GM19455 (cell line): Measurements from ENCODE around the gene IER5.
A peak's percentile ranks its signal among the peaks of the same experiment; 100 is the strongest.

ENCODE experiments used
- ATAC-seq: cut with Tn5 transposase; IDR thresholded peaks from one replicate; pipeline ENCODE4 v1.9.1; 2021; ENCODE audit not compliant: unreplicated experiment

Gene IER5

GRCh38 chr1:181095763-181096184 lies 7.3 kb downstream of the IER5 start:
- ATAC-seq = no peak

- no peak for ATAC-seq
These were observed 8.7 kb downstream of the IER5 start for GRCh38 chr1:181097242-181097641.

- peak; percentile 53 for ATAC-seq
These were observed 10.9 kb downstream of the IER5 start for GRCh38 chr1:181099152-181100014.

GRCh38 chr1:181100015-181100905 lies 11.8 kb downstream of the IER5 start:
- ATAC-seq = no peak

DNA sequence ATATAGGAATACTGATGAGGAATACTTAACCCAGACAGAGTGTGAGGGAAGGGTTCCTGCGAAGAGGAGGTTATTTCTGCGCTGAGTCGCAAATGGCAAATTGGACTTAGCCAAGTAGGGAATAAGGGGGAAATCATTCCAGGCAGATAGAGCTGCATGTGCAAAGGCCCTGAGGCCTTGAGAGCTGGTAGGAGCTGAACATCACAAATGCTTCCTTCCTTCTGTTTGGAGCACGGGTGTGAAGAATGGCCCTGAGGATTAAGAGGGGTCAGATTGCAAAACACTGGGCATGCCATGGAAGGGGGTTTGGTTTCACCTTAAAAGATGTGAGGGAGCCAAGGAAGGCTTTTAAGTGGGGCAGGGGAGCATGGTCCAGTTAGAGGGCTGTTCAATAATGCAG lies 12.4 kb downstream of the IER5 start:
- no peak for ATAC-seq

GRCh38 chr1:181101581-181102226 lies 13.2 kb downstream of the IER5 start:
- no peak for ATAC-seq

DNA sequence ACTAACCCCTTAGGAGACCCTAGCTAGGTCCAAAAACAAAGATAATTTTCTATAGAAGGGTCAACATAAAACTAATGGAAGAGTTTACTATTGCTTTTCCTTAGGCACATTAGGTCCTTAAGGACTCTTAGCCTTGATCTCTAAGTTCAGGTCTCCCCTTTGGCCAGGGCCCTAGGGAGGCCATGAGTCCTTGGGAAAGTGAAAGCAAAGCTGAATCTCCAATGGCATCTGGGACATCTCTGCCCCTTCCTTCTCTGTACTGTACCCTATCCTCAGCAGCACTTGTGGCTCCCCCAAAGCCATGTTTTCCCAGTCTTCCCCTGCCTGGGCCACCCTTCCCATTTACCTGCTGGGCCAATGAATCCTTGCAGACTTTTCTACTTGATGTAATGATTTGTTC lies 14.3 kb downstream of the IER5 start:
- no peak for ATAC-seq

- ATAC-seq = no peak
These were observed 14.9 kb downstream of the IER5 start for GRCh38 chr1:181103399-181103798.

GRCh38 chr1:181104042-181104789 lies 15.7 kb downstream of the IER5 start:
- ATAC-seq = no peak

DNA sequence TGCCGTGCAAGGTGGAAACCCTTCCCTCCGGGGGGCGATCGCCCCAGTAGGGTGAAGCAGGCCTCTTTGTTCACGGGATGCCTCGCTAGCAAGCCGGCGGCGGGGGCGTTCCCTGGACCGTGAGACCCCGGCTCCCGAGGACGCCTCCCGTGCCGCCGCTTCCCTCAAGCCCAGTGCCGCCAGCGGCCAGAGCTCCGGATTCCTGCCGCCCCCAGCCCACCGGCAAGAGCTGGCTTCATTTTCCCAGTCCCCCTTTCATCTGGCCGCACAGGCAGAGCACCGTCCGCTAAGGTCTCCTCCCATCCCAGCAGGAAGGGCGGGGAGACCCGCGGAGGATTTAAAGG lies 16.3 kb downstream of the IER5 start:
- ATAC-seq = peak; percentile 32

- ATAC-seq = peak; percentile 81
These were observed 16.9 kb downstream of the IER5 start for GRCh38 chr1:181105134-181106021.

GRCh38 chr1:181106022-181106312 lies 17.5 kb downstream of the IER5 start:
- no peak for ATAC-seq

DNA sequence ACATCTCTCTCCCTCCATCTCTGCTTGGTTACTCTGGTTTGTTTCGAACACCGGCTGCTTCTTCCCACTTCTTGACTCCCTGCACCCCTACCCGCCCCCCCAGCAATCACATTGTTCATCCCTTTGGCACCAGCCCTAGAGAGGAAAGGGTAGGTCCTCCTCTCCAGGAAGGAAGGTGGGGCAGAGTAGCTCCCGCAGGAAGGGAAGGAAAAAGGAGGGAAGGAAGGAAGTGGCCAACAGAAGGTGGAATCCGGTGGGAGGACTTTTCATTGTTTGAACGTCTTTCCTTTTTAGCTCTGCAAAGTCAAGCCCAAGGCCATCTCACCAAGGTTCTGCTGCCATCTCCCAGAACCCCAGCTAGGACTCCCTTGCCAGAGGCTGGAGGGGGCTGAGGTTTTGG lies 18.0 kb downstream of the IER5 start:
- no peak for ATAC-seq

- ATAC-seq = no peak
These were observed 19.2 kb downstream of the IER5 start for GRCh38 chr1:181107711-181108110.

DNA sequence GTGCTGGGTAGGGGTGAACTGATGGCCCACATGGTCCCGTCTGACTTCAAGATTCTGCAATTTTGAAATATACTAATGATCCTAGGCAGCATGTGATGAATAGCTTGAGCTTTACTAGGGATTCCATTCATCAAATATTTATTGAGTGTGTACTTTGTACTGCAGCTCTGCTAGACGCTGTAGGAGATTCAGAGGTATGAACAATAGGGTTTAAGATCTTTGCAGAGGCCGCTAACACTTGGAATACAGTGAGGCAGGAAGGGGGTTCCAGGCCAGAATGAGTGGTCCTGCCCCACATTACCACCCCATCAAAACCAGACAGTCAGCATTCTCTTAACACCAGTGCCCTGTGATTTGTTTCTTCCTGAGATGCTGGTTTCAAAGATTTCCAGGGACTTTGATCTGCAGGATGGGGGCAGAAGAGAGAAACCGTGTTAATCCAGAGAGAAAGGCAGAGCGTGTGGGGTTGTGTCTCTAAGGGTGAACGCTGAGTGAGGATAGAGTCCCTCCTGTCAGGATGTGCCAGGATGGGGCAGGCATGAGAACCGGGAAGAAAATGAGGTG lies 19.9 kb downstream of the IER5 start:
- no peak for ATAC-seq

DNA sequence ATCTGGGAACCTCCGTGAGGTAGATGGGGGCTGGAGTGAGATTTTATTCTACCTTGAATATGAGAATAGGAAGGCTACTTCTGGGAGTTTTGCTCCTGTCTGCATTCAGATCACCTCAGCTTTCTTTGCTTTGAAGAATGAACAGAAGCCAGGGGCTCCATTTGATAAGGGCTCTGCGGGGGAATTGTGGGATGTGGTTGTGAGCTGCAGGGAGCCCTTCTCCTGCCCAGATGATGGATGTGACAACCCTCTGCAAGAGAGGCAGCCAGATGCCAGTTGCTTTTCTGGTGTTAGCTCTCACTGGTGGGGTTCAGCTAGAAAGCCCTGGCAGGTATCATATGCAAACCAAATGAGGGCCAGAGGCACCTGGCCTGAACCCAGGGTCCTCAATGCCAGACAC lies 21.5 kb downstream of the IER5 start:
- ATAC-seq = no peak

DNA sequence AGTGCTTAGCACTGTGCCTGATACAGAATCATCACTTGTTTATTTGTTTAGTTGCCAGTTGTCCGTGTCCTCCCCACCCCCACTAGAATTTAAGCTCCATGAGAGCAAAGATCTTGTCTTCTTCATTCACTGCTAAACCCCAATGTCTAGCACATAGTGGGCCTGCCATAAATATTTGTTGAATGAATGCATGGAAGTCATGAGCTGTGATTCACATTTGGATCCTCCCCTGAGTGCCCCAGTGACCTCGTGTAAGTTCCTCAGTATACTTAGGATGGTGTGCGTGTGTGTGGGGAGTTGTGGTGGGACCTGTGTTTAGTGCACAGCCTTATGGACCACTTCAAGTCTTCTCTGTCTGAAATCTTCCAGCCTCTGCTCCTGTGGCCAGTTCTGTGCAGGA lies 23.1 kb downstream of the IER5 start:
- no peak for ATAC-seq

GRCh38 chr1:181112071-181112929 lies 23.8 kb downstream of the IER5 start:
- ATAC-seq = no peak
